Measurements from ENCODE around the gene CPSF3.
A peak's percentile ranks its signal among the peaks of the same experiment; 100 is the strongest.

CPSF3 gene

GRCh38 chr2:9423100-9423921, at the start of gene CPSF3, which contains the start of gene ITGB1BP1:
TSS of gene CPSF3 (plus strand) at chr2:9423654. CDS start at chr2:9423774, 120 bp downstream.
TSS of gene ITGB1BP1 (minus strand) at chr2:9423528. CDS start at chr2:9418697, 4,831 bp downstream.
- peak; percentile 97 to 98 for DNase-seq (ENCODE audit: low read depth in 2 of 2)

- DNase-seq (ENCODE audit: low read depth in 2 of 2): no peak
These were observed 49.3 kb upstream of the CPSF3 start for GRCh38 chr2:9374071-9374730.

- DNase-seq (ENCODE audit: low read depth in 2 of 2): no peak
These were observed 47.5 kb upstream of the CPSF3 start for GRCh38 chr2:9375857-9376428.

- no peak for DNase-seq (ENCODE audit: low read depth in 2 of 2)
These were observed 45.9 kb upstream of the CPSF3 start for GRCh38 chr2:9377461-9378097.

- no peak for DNase-seq (ENCODE audit: low read depth in 2 of 2)
These were observed 44.7 kb upstream of the CPSF3 start for GRCh38 chr2:9378433-9379390.

GRCh38 chr2:9379391-9379755, 44.1 kb upstream of the CPSF3 start:
- DNase-seq (ENCODE audit: low read depth in 2 of 2): no peak

- DNase-seq (ENCODE audit: low read depth in 2 of 2): no peak
These were observed 42.5 kb upstream of the CPSF3 start for GRCh38 chr2:9380702-9381628.

GRCh38 chr2:9382604-9383235, 40.7 kb upstream of the CPSF3 start:
- DNase-seq (ENCODE audit: low read depth in 2 of 2): no peak

GRCh38 chr2:9384521-9384920, 38.9 kb upstream of the CPSF3 start:
- no peak for DNase-seq (ENCODE audit: low read depth in 2 of 2)

- no peak for DNase-seq (ENCODE audit: low read depth in 2 of 2)
These were observed 37.6 kb upstream of the CPSF3 start for GRCh38 chr2:9385841-9386240.

- DNase-seq (ENCODE audit: low read depth in 2 of 2): no peak
These were observed 35.2 kb upstream of the CPSF3 start for GRCh38 chr2:9388199-9388681.

- DNase-seq (ENCODE audit: low read depth in 2 of 2): no peak
These were observed 34.2 kb upstream of the CPSF3 start for GRCh38 chr2:9388950-9389911.

GRCh38 chr2:9390151-9390850, 33.2 kb upstream of the CPSF3 start:
- no peak for DNase-seq (ENCODE audit: low read depth in 2 of 2)

GRCh38 chr2:9390991-9391390, 32.5 kb upstream of the CPSF3 start:
- DNase-seq (ENCODE audit: low read depth in 2 of 2): no peak

- no peak for DNase-seq (ENCODE audit: low read depth in 2 of 2)
These were observed 31.3 kb upstream of the CPSF3 start for GRCh38 chr2:9391961-9392720.

- DNase-seq (ENCODE audit: low read depth in 2 of 2): no peak
These were observed 30.3 kb upstream of the CPSF3 start for GRCh38 chr2:9392898-9393765.
